Erythroblast (primary cell): ENCODE data around the gene BAIAP2L1.
"Not testable (repeated sequence)": the region's sequence is repeated elsewhere in the genome, so short reads cannot be mapped to it uniquely, and the experiment has no call there.

Experiments used
- DNase-seq, 2 experiments: peaks; one replicate each; lab custom pipeline; 2025; lab: John Stamatoyannopoulos, UW
- GATA1 ChIP-seq: IDR thresholded peaks from 2 replicates; pipeline ENCODE4 v1.6.1; 2011; ENCODE audit warnings: low read depth, mild to moderate bottlenecking, control low read depth, low read length, moderate library complexity
- POLR2A ChIP-seq: IDR thresholded peaks from 2 replicates; pipeline ENCODE4 v1.6.1; 2011; ENCODE audit warnings: mild to moderate bottlenecking, low read length

Gene BAIAP2L1

GRCh38 chr7:98400542-98401340, at the start of gene BAIAP2L1:
Gene BAIAP2L1, minus strand, starts transcription at chr7:98401090. Its CDS starts 238 bp downstream, at chr7:98400852.
- DNase-seq, result peak; percentile 71 to 82

GRCh38 chr7:98448766-98449165, 47.9 kb upstream of the BAIAP2L1 start:
- DNase-seq, result no peak
- TF ChIP-seq GATA1, result no peak
- TF ChIP-seq POLR2A, result no peak

More at GRCh38 chr7:98400542-98401340, at the start of gene BAIAP2L1:
- TF ChIP-seq POLR2A, result no peak
- TF ChIP-seq GATA1, result no peak

GRCh38 chr7:98440992-98441391, 40.1 kb upstream of the BAIAP2L1 start:
- not testable (repeated sequence) for DNase-seq

GRCh38 chr7:98439484-98439883, 38.6 kb upstream of the BAIAP2L1 start:
- no peak for TF ChIP-seq POLR2A
- no peak for TF ChIP-seq GATA1
- no peak for DNase-seq

- TF ChIP-seq POLR2A, result no peak
- no peak for TF ChIP-seq GATA1
- DNase-seq, result no peak
Measured at GRCh38 chr7:98434087-98434486, 33.2 kb upstream of the BAIAP2L1 start.

GRCh38 chr7:98429799-98430198, 28.9 kb upstream of the BAIAP2L1 start:
- DNase-seq, result no peak
- no peak for TF ChIP-seq GATA1
- TF ChIP-seq POLR2A, result no peak

GRCh38 chr7:98423043-98423442, 22.2 kb upstream of the BAIAP2L1 start:
- peak in 1 of 2 experiments; percentile 24 for DNase-seq
- TF ChIP-seq POLR2A (no peak), GATA1 (no peak)

GRCh38 chr7:98420966-98421612, 20.2 kb upstream of the BAIAP2L1 start:
- DNase-seq, result peak; percentile 45 to 73
- TF ChIP-seq POLR2A (no peak), GATA1 (no peak)

- not testable (repeated sequence) for DNase-seq
Measured at GRCh38 chr7:98419988-98420387, 19.1 kb upstream of the BAIAP2L1 start.

GRCh38 chr7:98419316-98419691, 18.4 kb upstream of the BAIAP2L1 start:
- not testable (repeated sequence) for DNase-seq

GRCh38 chr7:98418636-98419315, 17.9 kb upstream of the BAIAP2L1 start:
- no peak for TF ChIP-seq POLR2A
- no peak for TF ChIP-seq GATA1
- peak; percentile 4 to 40 for DNase-seq

GRCh38 chr7:98418271-98418635, 17.4 kb upstream of the BAIAP2L1 start:
- TF ChIP-seq POLR2A, result no peak
- TF ChIP-seq GATA1, result no peak
- DNase-seq, result no peak

- DNase-seq, result not testable (repeated sequence)
Measured at GRCh38 chr7:98417604-98418270, 16.8 kb upstream of the BAIAP2L1 start.
